Liver (tissue), 9 donors: Measurements from ENCODE around the gene SPOP. TPM values are rescaled to one million over a fixed set of nuclear protein-coding genes. Genes with fewer than 3 reads are reported as not detected.

ENCODE experiments used
- DNase-seq: peaks from one replicate; pipeline ENCODE4 v3.0.0-alpha.2; 2017; ENCODE audit warnings: low spot score
- H3K27ac ChIP-seq, 2 donors: one replicate each; pipeline ENCODE4 v1.7.0; 2013; ENCODE audit warnings: inconsistent platforms in 2 of 2, low read length in 2 of 2, control low read depth in 1 of 2, low read depth in 1 of 2, mild to moderate bottlenecking in 1 of 2
- H3K27me3 ChIP-seq, 4 donors: one replicate each; pipeline versions ENCODE4 v1.6.1 to v1.7.0; 2013; ENCODE audit warnings: low read length in 3 of 4, inconsistent platforms in 1 of 4, mild to moderate bottlenecking in 1 of 4, moderate library complexity in 1 of 4; ENCODE audit not compliant: control insufficient read depth in 4 of 4, insufficient read depth in 4 of 4
- H3K36me3 ChIP-seq, 4 donors: one replicate each; pipeline versions ENCODE4 v1.6.1 to v1.7.0; 2013; ENCODE audit warnings: low read length in 3 of 4, mild to moderate bottlenecking in 3 of 4, low read depth in 1 of 4, moderate library complexity in 1 of 4; ENCODE audit not compliant: control insufficient read depth in 4 of 4, insufficient read depth in 3 of 4
- H3K4me1 ChIP-seq, 4 donors: one replicate each; pipeline versions ENCODE4 v1.6.1 to v1.7.0; 2013; ENCODE audit warnings: low read length in 3 of 4, mild to moderate bottlenecking in 3 of 4, moderate library complexity in 1 of 4; ENCODE audit not compliant: control insufficient read depth in 4 of 4, insufficient read depth in 4 of 4
- H3K4me3 ChIP-seq, 3 donors: one replicate each; pipeline versions ENCODE4 v1.6.1 to v1.7.0; 2013; ENCODE audit warnings: low read length in 3 of 3, control low read depth in 1 of 3, low read depth in 1 of 3, mild to moderate bottlenecking in 1 of 3
- H3K9ac ChIP-seq, 2 donors: one replicate each; pipeline ENCODE4 v1.7.0; 2013; ENCODE audit warnings: low read length in 2 of 2, mild to moderate bottlenecking in 2 of 2, moderate library complexity in 2 of 2, control low read depth in 1 of 2, low read depth in 1 of 2
- H3K9me3 ChIP-seq, 4 donors: one replicate each; pipeline versions ENCODE4 v1.6.1 to v1.7.0; 2013; ENCODE audit warnings: low read length in 3 of 4; ENCODE audit not compliant: control insufficient read depth in 4 of 4
- EGR1 ChIP-seq, 2 donors: IDR thresholded peaks; 2 replicates each; pipeline ENCODE4 v1.6.1; 2016 to 2018; ENCODE audit warnings: antibody characterized with exemption in 2 of 2, low read depth in 2 of 2
- FOXA1 ChIP-seq: IDR thresholded peaks from 2 replicates; pipeline ENCODE4 v1.6.1; 2016; ENCODE audit warnings: antibody characterized with exemption
- FOXA2 ChIP-seq: IDR thresholded peaks from 2 replicates; pipeline ENCODE4 v1.6.1; 2016; ENCODE audit warnings: antibody characterized with exemption
- HNF4A ChIP-seq, 2 donors: conservative IDR thresholded peaks; 2 replicates each; pipeline ENCODE4 v1.6.1; 2016; ENCODE audit warnings: antibody characterized with exemption in 2 of 2, mild to moderate bottlenecking in 2 of 2
- HNF4G ChIP-seq: IDR thresholded peaks from 2 replicates; pipeline ENCODE4 v1.6.1; 2016; ENCODE audit warnings: antibody characterized with exemption
- JUND ChIP-seq, 2 donors: IDR thresholded peaks; 2 replicates each; pipeline ENCODE4 v1.6.1; 2016; ENCODE audit warnings: antibody characterized with exemption in 2 of 2
- NR2F2 ChIP-seq: IDR thresholded peaks from 2 replicates; pipeline ENCODE4 v1.6.1; 2016; ENCODE audit warnings: antibody characterized with exemption
- RAD21 ChIP-seq, 2 donors: IDR thresholded peaks; 2 replicates each; pipeline ENCODE4 v1.6.1; 2016; ENCODE audit warnings: antibody characterized with exemption in 2 of 2, mild to moderate bottlenecking in 2 of 2
- RXRA ChIP-seq, 2 donors: IDR thresholded peaks; 2 replicates each; pipeline ENCODE4 v1.6.1; 2017 to 2018; ENCODE audit warnings: antibody characterized with exemption in 2 of 2, mild to moderate bottlenecking in 1 of 2
- SP1 ChIP-seq: IDR thresholded peaks from 2 replicates; pipeline ENCODE4 v1.6.1; 2018; ENCODE audit warnings: antibody characterized with exemption, mild to moderate bottlenecking
- TAF1 ChIP-seq: conservative IDR thresholded peaks from 2 replicates; pipeline ENCODE4 v1.6.1; 2016; ENCODE audit warnings: antibody characterized with exemption, mild to moderate bottlenecking
- YY1 ChIP-seq: IDR thresholded peaks from 2 replicates; pipeline ENCODE4 v1.6.1; 2016; ENCODE audit warnings: antibody characterized with exemption, mild to moderate bottlenecking
- whole genome bisulfite sequencing: extraction: QIAGEN DNeasy Blood & Tissue Kit; methylation state at CpG from one replicate; pipeline ENCODE4 v1.1.7; 2013; 5-methylcytosine and 5-hydroxymethylcytosine counted together
- polyA plus RNA-seq, 2 donors: library from polyadenylated mRNA; stranded (reverse) in 1 of 2; unstranded in 1 of 2; fragments of 200-250 nt in 1 of 2; fragments of >200 nt in 1 of 2; fragmentation: Nextera tagmentation in 1 of 2; extraction: Ambion mirVana in 1 of 2; gene quantifications; one replicate each; pipeline versions ENCODE4 v1.2.1 to v1.2.3, GENCODE V29; 2013 to 2015
- total RNA-seq, 2 donors: library from RNA; depleted of rRNA; stranded (reverse); fragments of >200 nt; gene quantifications; one replicate each; pipeline ENCODE4 v1.2.3, GENCODE V29; 2014
- TF ChIP-seq, protein P1 (sequence below): IDR thresholded peaks from 2 replicates; pipeline ENCODE4 v1.6.1; 2016; ENCODE audit warnings: antibody characterized with exemption
- TF ChIP-seq, protein P2 (sequence below): IDR thresholded peaks from 2 replicates; pipeline ENCODE4 v1.6.1; 2016; ENCODE audit warnings: antibody characterized with exemption, mild to moderate bottlenecking
- TF ChIP-seq, protein P3 (sequence below): IDR thresholded peaks from 2 replicates; pipeline ENCODE4 v1.6.1; 2016; ENCODE audit warnings: antibody characterized with exemption
- TF ChIP-seq, protein P4 (sequence below): fragments of 150-350 bp; IDR thresholded peaks from 2 replicates; pipeline ENCODE4 v1.5.1; 2017; ENCODE audit warnings: improper control_type of control experiment, low read depth, low read length; ENCODE audit not compliant: missing input control
- donor health status: healthy.
- donor health status: healthy.
- donor health status: healthy.
- donor health status: healthy.
- donor health status: healthy.

The SPOP gene
- total and polyA plus RNA-seq, 4 donors = 21.6 to 50.8 (median 42.4) TPM

DNA sequence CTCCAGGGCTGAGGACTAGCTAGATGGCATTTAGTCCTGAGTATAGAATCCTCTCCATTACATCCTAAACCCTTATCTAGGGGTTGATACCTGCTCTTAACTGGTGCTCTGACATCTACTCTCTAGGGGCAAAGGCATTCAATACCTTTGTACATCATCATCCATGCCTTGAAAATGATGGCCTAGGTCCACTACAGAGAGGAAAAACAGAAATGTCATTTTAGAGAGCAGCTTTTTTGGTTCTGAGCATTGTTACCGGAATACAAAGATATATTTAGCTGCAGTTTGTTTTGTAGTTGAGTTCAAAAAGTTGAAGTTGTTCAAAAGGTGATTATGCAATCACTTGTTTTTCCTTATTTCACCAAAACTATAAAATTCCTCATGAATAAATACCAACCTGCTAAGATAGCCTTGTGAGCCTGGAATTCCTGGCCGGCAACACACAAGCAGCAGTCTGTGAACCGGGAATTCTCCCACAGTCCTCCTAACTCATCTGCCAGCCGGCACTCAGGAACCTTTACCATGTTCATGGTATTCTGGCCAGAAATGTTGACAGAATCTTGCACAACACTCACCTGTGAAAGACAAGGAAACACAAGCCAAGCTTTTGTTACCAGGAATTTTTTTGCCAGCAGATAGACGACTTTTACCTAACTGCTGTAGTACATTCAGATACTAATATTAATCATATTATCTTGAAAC, 66.9 kb downstream of the SPOP start:
- no peaks in the 10 kb centered on the region for H3K9me3 ChIP-seq
- no peak overlapping the region for H3K9ac ChIP-seq
- peaks cover 6 to 29% (median 22%) of the 10 kb centered on the region in 4 donors for H3K4me1 ChIP-seq
- peaks cover 0 to 27% (median 23%) of the 10 kb centered on the region in 4 donors for H3K36me3 ChIP-seq
- no peak for DNase-seq
- H3K27ac ChIP-seq = no peak overlapping the region
- no peaks in the 10 kb centered on the region for H3K27me3 ChIP-seq
- H3K4me3 ChIP-seq = no peak overlapping the region
- 31% methylated on average over 5 of the region's 5 CpGs for WGBS
- TF ChIP-seq, protein P1, sequence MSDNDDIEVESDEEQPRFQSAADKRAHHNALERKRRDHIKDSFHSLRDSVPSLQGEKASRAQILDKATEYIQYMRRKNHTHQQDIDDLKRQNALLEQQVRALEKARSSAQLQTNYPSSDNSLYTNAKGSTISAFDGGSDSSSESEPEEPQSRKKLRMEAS = peak; percentile 31
- TF ChIP-seq FOXA1 (no peak), FOXA2 (no peak), SP1 (no peak), NR2F2 (no peak), YY1 (peak; percentile 55), HNF4G (peak; percentile 32), RAD21 (IDR thresholded peaks at IDR 0.05) (peak; percentile 35 to 43), HNF4A (conservative IDR thresholded peaks at IDR 0.05) (peak; percentile 41 to 52), JUND (IDR thresholded peaks at IDR 0.05) (peak in 1 of 2 donors; percentile 36), RXRA (IDR thresholded peaks at IDR 0.05) (peak; percentile 51 to 54), EGR1 (IDR thresholded peaks at IDR 0.05; ENCODE audit: low read depth in 2 of 2) (no peak), TAF1 (no peak)
- TF ChIP-seq, protein P2, sequence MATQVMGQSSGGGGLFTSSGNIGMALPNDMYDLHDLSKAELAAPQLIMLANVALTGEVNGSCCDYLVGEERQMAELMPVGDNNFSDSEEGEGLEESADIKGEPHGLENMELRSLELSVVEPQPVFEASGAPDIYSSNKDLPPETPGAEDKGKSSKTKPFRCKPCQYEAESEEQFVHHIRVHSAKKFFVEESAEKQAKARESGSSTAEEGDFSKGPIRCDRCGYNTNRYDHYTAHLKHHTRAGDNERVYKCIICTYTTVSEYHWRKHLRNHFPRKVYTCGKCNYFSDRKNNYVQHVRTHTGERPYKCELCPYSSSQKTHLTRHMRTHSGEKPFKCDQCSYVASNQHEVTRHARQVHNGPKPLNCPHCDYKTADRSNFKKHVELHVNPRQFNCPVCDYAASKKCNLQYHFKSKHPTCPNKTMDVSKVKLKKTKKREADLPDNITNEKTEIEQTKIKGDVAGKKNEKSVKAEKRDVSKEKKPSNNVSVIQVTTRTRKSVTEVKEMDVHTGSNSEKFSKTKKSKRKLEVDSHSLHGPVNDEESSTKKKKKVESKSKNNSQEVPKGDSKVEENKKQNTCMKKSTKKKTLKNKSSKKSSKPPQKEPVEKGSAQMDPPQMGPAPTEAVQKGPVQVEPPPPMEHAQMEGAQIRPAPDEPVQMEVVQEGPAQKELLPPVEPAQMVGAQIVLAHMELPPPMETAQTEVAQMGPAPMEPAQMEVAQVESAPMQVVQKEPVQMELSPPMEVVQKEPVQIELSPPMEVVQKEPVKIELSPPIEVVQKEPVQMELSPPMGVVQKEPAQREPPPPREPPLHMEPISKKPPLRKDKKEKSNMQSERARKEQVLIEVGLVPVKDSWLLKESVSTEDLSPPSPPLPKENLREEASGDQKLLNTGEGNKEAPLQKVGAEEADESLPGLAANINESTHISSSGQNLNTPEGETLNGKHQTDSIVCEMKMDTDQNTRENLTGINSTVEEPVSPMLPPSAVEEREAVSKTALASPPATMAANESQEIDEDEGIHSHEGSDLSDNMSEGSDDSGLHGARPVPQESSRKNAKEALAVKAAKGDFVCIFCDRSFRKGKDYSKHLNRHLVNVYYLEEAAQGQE = no peak
- TF ChIP-seq, protein P3, sequence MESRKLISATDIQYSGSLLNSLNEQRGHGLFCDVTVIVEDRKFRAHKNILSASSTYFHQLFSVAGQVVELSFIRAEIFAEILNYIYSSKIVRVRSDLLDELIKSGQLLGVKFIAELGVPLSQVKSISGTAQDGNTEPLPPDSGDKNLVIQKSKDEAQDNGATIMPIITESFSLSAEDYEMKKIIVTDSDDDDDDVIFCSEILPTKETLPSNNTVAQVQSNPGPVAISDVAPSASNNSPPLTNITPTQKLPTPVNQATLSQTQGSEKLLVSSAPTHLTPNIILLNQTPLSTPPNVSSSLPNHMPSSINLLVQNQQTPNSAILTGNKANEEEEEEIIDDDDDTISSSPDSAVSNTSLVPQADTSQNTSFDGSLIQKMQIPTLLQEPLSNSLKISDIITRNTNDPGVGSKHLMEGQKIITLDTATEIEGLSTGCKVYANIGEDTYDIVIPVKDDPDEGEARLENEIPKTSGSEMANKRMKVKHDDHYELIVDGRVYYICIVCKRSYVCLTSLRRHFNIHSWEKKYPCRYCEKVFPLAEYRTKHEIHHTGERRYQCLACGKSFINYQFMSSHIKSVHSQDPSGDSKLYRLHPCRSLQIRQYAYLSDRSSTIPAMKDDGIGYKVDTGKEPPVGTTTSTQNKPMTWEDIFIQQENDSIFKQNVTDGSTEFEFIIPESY = peak; percentile 29
- TF ChIP-seq, protein P4, sequence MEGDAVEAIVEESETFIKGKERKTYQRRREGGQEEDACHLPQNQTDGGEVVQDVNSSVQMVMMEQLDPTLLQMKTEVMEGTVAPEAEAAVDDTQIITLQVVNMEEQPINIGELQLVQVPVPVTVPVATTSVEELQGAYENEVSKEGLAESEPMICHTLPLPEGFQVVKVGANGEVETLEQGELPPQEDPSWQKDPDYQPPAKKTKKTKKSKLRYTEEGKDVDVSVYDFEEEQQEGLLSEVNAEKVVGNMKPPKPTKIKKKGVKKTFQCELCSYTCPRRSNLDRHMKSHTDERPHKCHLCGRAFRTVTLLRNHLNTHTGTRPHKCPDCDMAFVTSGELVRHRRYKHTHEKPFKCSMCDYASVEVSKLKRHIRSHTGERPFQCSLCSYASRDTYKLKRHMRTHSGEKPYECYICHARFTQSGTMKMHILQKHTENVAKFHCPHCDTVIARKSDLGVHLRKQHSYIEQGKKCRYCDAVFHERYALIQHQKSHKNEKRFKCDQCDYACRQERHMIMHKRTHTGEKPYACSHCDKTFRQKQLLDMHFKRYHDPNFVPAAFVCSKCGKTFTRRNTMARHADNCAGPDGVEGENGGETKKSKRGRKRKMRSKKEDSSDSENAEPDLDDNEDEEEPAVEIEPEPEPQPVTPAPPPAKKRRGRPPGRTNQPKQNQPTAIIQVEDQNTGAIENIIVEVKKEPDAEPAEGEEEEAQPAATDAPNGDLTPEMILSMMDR = no peak
